Measurements from ENCODE around the gene TDRD5. TPM values are rescaled to one million over a fixed set of nuclear protein-coding genes. Genes with fewer than 3 reads are reported as not detected.
A peak's percentile ranks its signal among the peaks of the same experiment; 100 is the strongest.

Gene TDRD5
- total RNA-seq, 4 donors from 2014 or later = 0.76 TPM; not detected in 3

GRCh38 chr1:179706339-179706941 is 114.8 kb downstream of the TDRD5 start:
- no peaks in the 10 kb centered on the region for H3K4me1 ChIP-seq
- no peaks in the 10 kb centered on the region for H3K36me3 ChIP-seq
- intact Hi-C loops (cut with DNase I; ENCODE audit: low total_unique reads) = loop anchor here (5.0 kb wide), 1 partner anchor 106 kb away; no protein-coding TSS in a partner anchor
- no peaks in the 10 kb centered on the region for H3K27me3 ChIP-seq
- no peak overlapping the region for H3K4me3 ChIP-seq
- TF ChIP-seq, protein P1, sequence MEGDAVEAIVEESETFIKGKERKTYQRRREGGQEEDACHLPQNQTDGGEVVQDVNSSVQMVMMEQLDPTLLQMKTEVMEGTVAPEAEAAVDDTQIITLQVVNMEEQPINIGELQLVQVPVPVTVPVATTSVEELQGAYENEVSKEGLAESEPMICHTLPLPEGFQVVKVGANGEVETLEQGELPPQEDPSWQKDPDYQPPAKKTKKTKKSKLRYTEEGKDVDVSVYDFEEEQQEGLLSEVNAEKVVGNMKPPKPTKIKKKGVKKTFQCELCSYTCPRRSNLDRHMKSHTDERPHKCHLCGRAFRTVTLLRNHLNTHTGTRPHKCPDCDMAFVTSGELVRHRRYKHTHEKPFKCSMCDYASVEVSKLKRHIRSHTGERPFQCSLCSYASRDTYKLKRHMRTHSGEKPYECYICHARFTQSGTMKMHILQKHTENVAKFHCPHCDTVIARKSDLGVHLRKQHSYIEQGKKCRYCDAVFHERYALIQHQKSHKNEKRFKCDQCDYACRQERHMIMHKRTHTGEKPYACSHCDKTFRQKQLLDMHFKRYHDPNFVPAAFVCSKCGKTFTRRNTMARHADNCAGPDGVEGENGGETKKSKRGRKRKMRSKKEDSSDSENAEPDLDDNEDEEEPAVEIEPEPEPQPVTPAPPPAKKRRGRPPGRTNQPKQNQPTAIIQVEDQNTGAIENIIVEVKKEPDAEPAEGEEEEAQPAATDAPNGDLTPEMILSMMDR (IDR thresholded peaks at IDR 0.05) = peak; percentile 47 to 75 (median 63)
- no peak for TF ChIP-seq POLR2A (IDR thresholded peaks at IDR 0.05)
- H3K9me3 ChIP-seq = no peaks in the 10 kb centered on the region
- H3K27ac ChIP-seq = no peak overlapping the region
- peak; percentile 31 to 36 for DNase-seq

DNA sequence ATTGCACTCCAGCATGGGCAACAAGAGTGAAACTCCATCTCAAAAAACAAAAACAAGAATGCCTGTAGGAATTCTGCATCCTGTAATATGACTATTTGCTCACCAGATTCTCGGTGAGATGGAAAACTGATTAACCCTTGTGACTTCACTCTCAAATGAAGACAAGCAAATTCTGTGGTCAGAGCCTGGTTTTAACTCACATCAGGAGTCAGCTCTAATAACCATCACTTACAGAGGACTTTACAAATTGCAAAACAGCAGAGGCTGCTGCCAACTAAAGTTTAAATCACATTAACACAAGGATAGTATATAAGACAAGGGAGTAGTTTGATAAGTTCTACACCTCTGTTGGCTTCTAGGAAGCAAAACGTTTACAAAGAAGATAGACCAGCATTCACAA is 115.8 kb downstream of the TDRD5 start:
- TF ChIP-seq, protein P1 (IDR thresholded peaks at IDR 0.05) = no peak
- no peak for TF ChIP-seq POLR2A (IDR thresholded peaks at IDR 0.05)
- no peak for DNase-seq
- Histone ChIP-seq H3K4me1 (no peaks in the 10 kb centered on the region), H3K27me3 (no peaks in the 10 kb centered on the region), H3K9me3 (no peaks in the 10 kb centered on the region), H3K36me3 (no peaks in the 10 kb centered on the region), H3K4me3 (no peak overlapping the region), H3K27ac (no peak overlapping the region)
- intact Hi-C loops (cut with DNase I; ENCODE audit: low total_unique reads) = loop anchor here (5.0 kb wide), 1 partner anchor 105 kb away; no protein-coding TSS in a partner anchor

DNA sequence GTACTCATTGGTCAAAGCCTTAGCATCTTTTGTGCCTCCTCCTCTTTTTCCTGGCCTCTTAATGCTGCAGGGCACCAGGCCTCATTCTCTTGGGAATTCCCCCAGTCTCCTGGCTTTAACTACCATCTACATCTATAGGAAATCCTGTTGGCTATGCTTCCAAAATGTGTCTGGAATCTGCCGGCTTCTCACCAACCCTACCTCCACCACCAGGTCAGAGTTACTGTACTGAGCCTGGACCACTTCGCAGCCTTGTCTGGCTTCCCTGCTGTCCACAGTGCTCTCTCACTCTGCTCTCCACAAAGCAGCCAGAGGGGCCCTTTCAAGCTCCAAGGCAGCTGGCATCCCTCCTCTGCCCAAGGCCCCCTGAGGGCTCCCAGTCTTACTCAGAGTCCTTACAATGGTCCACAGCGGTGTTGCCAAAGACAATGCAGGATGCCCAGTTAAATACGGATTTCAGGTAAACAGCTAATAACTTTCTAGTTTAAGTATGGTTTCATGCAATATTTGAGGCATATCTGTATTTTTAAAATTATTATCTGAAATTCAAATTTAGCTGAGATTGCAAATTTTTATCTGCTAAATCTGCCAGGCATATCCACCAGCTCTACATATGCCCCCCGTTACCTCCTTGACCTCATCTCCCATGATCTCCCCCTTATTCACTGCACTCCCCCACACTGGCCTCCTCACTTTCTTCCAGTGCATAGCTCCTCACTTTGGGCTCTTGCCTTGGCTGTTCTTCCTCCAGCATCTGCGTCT is 117.0 kb downstream of the TDRD5 start:
- H3K27me3 ChIP-seq = no peaks in the 10 kb centered on the region
- H3K9me3 ChIP-seq = no peaks in the 10 kb centered on the region
- no peak for TF ChIP-seq POLR2A (IDR thresholded peaks at IDR 0.05)
- TF ChIP-seq, protein P1 (IDR thresholded peaks at IDR 0.05) = no peak
- H3K4me1 ChIP-seq = no peaks in the 10 kb centered on the region
- H3K36me3 ChIP-seq = no peaks in the 10 kb centered on the region
- H3K27ac ChIP-seq = no peak overlapping the region
- no peak overlapping the region for H3K4me3 ChIP-seq
- intact Hi-C loops (cut with DNase I; ENCODE audit: low total_unique reads) = loop anchor here (5.0 kb wide), 1 partner anchor 104 kb away; no protein-coding TSS in a partner anchor
- DNase-seq = no peak

DNA sequence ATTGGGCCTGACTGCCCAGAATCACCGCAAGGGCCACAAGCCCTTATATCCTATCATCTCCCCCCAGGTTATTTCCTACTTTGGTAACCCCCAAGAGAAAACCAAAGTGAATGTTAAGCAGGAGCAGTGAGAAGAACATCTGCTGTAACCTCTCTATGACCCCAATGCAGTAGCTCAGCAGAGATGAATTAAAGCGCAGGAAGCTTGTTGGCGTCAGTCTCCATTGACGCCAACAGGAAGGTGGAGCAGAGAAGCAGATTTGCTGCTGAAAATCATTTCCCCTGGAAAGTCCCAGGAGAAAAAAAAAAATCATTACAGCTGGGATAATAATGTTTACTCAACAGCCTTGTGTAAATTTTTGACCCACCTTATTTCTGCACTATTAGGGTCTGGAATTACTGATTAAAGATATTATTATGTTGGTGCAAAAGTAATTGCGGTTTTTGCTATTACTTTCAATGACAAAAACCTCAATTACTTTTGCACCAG is 118.3 kb downstream of the TDRD5 start:
- intact Hi-C loops (cut with DNase I; ENCODE audit: low total_unique reads) = loop anchor here (5.0 kb wide), 1 partner anchor 102 kb away; no protein-coding TSS in a partner anchor
- Histone ChIP-seq H3K4me3 (no peak overlapping the region), H3K9me3 (peaks cover 0 to 7% of the 10 kb centered on the region in 2 donors), H3K4me1 (no peaks in the 10 kb centered on the region), H3K27ac (no peak overlapping the region), H3K27me3 (no peaks in the 10 kb centered on the region), H3K36me3 (no peaks in the 10 kb centered on the region)
- peak; percentile 24 to 26 for DNase-seq
- no peak for TF ChIP-seq POLR2A (IDR thresholded peaks at IDR 0.05)
- TF ChIP-seq, protein P1 (IDR thresholded peaks at IDR 0.05) = peak in 1 of 4 experiments; percentile 3

GRCh38 chr1:179714159-179714558 is 122.5 kb downstream of the TDRD5 start:
- no peak overlapping the region for H3K27ac ChIP-seq
- H3K27me3 ChIP-seq = no peaks in the 10 kb centered on the region
- no peak overlapping the region for H3K4me3 ChIP-seq
- H3K36me3 ChIP-seq = no peaks in the 10 kb centered on the region
- no peaks in the 10 kb centered on the region for H3K4me1 ChIP-seq
- DNase-seq = no peak
- TF ChIP-seq POLR2A (IDR thresholded peaks at IDR 0.05) = no peak
- TF ChIP-seq, protein P1 (IDR thresholded peaks at IDR 0.05) = no peak
- H3K9me3 ChIP-seq = peaks cover 0 to 15% of the 10 kb centered on the region in 2 donors
- intact Hi-C loops (cut with DNase I; ENCODE audit: low total_unique reads) = no loop called here
